GM18519 (cell line): Measurements from ENCODE around the gene TMEM184A.
A peak's percentile ranks its signal among the peaks of the same experiment; 100 is the strongest.
"Not testable (repeated sequence)": the region's sequence is repeated elsewhere in the genome, so short reads cannot be mapped to it uniquely, and the experiment has no call there.

Source experiments
- ATAC-seq: cut with Tn5 transposase; IDR thresholded peaks from one replicate; pipeline ENCODE4 v1.9.1; 2021; ENCODE audit warnings: mild to moderate bottlenecking, moderate library complexity; ENCODE audit not compliant: unreplicated experiment, low FRiP score

Gene TMEM184A

GRCh38 chr7:1590887-1591286, 34.9 kb upstream of the TMEM184A start:
- ATAC-seq, result no peak

DNA sequence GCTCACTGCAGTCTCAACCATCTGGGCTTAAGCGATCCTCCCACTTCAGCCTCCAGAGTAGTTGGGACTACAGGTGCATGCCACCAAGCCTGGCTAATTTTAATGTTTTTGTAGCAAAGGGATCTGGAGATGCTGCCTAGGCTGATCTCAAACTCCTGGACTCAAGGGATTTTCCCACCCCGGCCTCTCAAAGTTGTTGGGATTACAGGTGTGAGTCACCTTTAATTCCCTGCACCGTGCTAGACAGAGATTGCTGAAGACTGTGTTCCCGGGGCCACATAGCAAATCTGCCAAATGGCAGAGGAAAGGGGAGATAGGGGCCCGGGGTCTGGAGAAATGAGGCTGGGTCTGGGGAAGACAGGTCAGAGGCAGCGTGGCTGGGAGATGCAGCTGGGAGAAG, 34.5 kb upstream of the TMEM184A start:
- no peak for ATAC-seq

- ATAC-seq, result no peak
Observed at GRCh38 chr7:1588978-1589377, 33.0 kb upstream of the TMEM184A start.

GRCh38 chr7:1587738-1588137, 31.7 kb upstream of the TMEM184A start:
- no peak for ATAC-seq

- no peak for ATAC-seq
Observed at GRCh38 chr7:1586827-1587705, 31.1 kb upstream of the TMEM184A start.

- ATAC-seq, result no peak
Observed at GRCh38 chr7:1586126-1586826, 30.3 kb upstream of the TMEM184A start.

GRCh38 chr7:1585142-1585981, 29.4 kb upstream of the TMEM184A start:
- ATAC-seq, result no peak

- ATAC-seq, result no peak
Observed at GRCh38 chr7:1584700-1585099, 28.7 kb upstream of the TMEM184A start.

DNA sequence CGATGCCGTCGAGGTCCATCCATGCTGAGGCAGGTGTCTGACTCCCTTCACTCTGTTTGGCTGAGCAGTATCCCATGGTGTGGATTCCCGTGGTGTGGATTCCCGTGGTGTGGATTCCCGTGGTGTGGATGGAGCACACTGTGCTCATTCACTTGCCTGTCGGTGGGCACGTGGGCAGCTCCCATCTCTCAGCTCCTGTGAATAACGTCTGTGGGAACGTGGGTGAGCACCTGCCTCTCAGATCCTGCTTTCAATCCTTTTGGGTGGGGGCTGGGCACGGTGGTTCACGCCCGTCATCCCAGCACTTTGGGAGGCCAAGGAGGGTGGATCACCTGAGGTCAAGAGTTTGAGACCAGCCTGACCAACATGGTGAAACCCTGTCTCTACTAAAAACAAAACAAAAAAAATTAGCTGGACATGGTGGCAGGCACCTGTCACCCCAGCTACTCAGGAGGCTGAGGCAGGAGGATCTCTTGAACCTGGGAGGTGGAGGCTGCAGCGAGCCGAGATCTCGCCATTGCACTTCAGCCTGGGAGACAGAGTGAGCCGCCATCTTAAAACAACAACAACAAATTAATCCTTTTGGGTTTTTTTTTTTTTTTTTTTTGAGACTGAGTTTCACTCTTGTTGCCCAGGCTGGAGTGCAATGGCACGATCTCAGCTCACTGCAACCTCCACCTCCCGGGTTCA, 27.4 kb upstream of the TMEM184A start:
- ATAC-seq, result not testable (repeated sequence)

DNA sequence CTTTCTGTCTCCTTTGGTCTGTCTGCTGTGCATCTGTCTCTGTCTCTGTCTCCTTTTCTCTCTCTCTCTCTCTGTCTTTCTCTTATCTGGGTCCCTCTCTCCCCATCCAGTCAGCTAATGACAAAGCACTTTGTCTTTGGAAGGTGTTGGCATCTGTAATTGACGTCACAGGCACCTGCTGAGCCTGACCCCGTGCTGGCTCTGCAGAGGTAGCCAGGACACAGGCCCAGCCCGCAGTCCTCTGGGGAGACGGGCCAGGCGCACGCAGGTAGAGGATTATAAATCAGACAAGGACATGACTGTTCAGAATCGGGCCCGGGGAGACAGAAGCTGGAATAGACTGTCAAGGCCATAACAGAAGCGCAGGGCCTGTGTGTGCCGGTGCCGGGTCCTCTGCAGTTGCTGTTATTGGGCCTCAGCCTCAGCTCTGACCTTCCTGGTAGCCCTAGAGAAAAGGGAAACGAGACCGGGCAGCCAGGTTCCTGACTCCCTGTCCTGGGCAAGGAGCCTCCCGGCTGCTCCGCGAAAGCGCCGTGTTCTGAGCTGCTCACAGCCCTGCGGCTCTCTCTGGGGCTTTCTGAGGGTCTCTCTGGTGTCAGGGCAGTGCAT, 24.5 kb upstream of the TMEM184A start:
- ATAC-seq, result no peak

DNA sequence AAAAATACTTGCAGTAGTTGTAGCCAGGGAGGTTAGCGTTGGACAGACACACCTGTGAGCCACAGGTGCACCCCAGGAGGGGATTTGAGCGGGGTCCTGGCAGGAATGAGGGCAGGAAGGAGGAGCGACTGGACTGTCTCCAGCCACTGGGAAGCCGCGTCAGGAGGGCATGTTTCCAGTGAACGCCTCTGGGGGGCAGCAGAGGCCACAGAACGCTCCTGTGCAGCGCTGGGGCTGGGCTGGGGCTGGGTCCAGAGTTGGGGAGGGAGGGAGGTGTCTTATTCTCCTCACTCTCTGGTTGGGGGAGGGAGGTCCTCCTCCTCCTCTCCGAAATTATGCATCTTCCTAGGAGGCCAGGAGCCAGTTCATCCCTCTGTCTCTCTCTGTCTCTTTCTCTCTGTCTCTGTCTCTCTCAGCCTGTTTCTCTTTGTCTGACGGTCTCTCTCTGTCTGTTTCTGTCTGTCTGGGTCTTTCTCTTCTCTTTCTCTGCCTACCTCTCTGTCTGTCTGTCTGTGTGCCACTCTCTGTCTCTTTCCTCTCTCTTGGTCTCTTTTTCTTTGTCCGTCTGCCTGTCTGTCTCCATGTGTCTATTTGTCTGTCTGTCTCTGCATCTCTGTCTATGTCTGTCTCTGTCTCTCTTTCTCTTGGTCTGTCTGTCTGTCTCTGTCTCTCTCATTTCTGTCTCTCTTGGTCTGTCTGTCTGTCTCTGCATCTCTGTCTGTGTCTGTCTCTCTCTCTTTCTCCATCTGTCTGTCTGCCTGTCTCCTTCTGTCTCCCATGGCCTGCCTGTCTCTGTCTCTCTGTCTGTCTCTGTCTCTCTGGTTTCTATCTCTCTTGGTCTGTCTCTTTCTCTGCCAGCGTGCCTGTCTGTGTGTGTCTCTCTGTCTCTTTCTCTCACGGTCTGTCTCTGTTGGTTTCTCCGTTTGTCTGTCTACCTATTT, 23.7 kb upstream of the TMEM184A start:
- no peak for ATAC-seq

GRCh38 chr7:1578513-1578912, 22.5 kb upstream of the TMEM184A start:
- ATAC-seq, result no peak

- ATAC-seq, result no peak
Observed at GRCh38 chr7:1576521-1577253, 20.7 kb upstream of the TMEM184A start.

DNA sequence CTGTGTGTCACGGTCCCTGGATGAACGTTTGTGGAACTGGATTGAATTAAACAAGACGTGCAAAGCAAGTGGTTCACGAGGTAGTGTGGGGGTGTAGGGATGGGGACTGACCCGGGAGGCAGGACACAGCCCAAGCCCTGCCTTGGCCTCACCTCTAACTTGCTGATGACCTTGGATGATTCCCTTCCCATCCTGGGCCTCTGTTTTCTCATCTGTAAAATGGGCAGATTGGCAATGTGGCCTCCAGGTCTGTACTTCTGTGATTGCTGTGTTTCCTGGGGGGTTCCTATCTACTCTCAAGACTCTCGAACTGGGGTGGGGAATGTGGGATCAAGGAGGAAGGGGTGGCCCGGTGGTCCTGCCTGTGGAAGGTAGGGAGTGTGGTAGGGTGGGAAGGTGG, 19.8 kb upstream of the TMEM184A start:
- no peak for ATAC-seq

DNA sequence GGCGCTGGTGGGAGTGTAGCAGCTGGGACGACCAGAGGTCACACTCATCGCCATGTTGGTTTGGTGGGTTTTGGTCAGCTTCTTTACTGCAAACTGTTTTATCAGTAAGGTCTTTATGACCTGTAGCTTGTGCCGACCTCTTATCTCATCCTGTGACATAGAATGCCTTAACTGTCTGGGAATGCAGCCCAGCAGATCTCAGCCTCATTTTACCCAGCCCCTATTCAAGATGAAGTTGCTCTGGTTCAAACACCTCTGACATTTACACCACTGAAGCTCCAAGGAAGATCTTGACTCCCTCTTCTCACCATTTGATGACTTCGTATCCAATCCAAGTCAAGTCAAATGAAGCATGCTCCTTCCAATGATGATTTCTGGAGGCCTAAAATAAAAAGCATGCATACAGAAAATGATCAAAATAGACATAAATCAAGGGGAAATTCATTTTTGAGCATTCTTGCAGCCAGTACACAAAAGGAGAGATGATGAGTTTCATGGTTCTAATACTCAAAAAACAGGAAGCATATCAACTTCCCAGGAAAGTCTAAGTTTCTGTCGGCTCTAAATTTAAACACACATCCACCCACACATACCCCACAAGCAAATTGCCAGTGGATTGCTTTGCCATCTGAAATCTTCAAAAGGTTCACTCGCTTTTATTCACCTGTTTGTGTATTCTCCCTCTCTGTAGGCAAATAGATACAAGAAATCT, 16.3 kb upstream of the TMEM184A start:
- ATAC-seq, result no peak

- ATAC-seq, result peak; percentile 63
Observed at GRCh38 chr7:1569833-1570632, 14.0 kb upstream of the TMEM184A start, which contains the start of gene PSMG3. Gene PSMG3, minus strand, starts transcription at chr7:1570032. Its CDS starts 693 bp downstream, at chr7:1569339.

GRCh38 chr7:1569440-1569832, 13.4 kb upstream of the TMEM184A start:
- ATAC-seq, result no peak
